GM12865 (cell line): Measurements from ENCODE around the gene DPP6.

Experiments used
- DNase-seq: peaks from one replicate; pipeline ENCODE4 v3.0.0; 2010; ENCODE audit warnings: low read depth
- H3K4me3 ChIP-seq: 2 replicates; pipeline ENCODE4 v1.5.1; 2011; ENCODE audit warnings: mild to moderate bottlenecking, low read depth, low read length, control low read depth
- CTCF ChIP-seq: IDR thresholded peaks from 2 replicates; pipeline ENCODE4 v1.5.1; 2011; ENCODE audit warnings: low read length, control low read depth, low read depth, inconsistent platforms; ENCODE audit not compliant: insufficient read depth; ENCODE audit errors: missing control alignments

DPP6 gene

GRCh38 chr7:154879629-154880028 is 827.4 kb downstream of the DPP6 start:
- no peak overlapping the region for H3K4me3 ChIP-seq
- DNase-seq: no peak
- no peak for TF ChIP-seq CTCF

- no peak for TF ChIP-seq CTCF
- H3K4me3 ChIP-seq: no peak overlapping the region
- no peak for DNase-seq
Observed at GRCh38 chr7:154880513-154880912, 828.3 kb downstream of the DPP6 start.

GRCh38 chr7:154881026-154881425 is 828.8 kb downstream of the DPP6 start:
- no peak for DNase-seq
- TF ChIP-seq CTCF: no peak
- no peak overlapping the region for H3K4me3 ChIP-seq

DNA sequence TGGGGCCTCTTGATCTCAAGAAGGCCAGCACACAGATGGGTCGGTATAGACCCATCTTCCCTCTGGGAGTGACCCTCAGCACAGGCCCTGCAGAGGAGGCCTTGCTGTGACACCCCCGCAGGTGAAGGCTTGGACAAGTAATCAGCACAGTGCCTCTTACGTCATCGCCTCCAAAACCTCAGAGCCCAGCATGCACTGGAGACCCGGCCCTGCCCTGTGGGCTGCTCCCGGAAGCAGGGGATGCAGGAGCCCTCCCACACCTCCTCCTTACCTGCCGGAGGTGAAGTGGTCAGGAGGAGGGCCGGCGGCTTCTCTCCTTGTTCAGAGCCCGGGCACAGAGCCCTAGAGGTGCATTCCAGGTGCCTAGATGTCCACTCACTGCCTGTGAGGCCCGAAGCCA is 829.3 kb downstream of the DPP6 start:
- no peak for DNase-seq
- no peak for TF ChIP-seq CTCF
- no peak overlapping the region for H3K4me3 ChIP-seq

GRCh38 chr7:154882931-154883474 is 830.8 kb downstream of the DPP6 start:
- no peak for DNase-seq
- no peak overlapping the region for H3K4me3 ChIP-seq
- TF ChIP-seq CTCF: no peak

DNA sequence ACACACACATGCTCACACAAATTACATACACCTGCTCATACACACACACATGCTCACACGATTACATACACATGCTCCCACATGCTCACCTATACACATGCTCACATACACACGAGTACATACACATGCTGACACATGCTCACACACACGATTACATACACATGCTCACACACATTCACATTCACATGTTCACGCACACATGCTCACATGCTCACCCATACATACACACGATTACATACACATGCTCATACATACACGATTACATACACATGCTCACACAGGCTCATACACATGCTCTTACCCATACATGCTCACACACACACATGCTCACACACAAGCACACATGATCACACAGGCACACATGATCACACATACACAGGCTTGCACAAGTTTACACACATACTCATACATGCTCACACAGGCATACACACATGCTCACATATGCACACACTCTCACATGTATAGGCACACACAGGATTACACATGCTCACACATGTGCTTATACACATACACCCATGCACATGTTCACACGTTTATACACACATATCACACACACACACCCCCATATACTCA is 832.2 kb downstream of the DPP6 start:
- H3K4me3 ChIP-seq: no peak overlapping the region
- no peak for DNase-seq
- TF ChIP-seq CTCF: no peak

- H3K4me3 ChIP-seq: no peak overlapping the region
- no peak for DNase-seq
- no peak for TF ChIP-seq CTCF
Observed at GRCh38 chr7:154886591-154886990, 834.4 kb downstream of the DPP6 start.
